ENCODE results near the gene SYNE1. TPM values are rescaled to one million over a fixed set of nuclear protein-coding genes. Genes with fewer than 3 reads are reported as not detected.
"Not testable (repeated sequence)": the region's sequence is repeated elsewhere in the genome, so short reads cannot be mapped to it uniquely, and the experiment has no call there.

Gene SYNE1
- total and polyA plus RNA-seq, 10 of the 15 experiments (the other 5 are each of a cell fraction or from before 2014, with no cell fraction given) = 2.3 to 28.7 (median 14.1) TPM

DNA sequence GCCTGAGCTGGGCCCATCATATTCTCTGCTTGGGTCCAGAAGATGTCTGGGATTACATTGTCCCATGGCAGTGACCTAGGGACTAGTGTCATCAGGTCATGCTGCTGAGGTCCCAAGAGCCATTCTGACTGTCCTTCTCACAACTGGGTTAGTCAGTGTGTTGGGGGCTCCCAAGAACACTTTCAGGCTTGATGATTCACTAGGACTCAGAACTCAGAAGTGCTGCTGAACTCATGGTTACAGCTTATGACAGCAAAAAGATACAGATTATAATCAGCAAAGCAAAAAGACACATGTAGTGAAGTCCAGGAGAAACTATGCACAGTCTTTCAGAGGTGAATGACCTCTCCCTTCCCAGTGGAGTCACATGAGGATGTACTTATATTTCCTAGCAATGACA is 107.8 kb downstream of the SYNE1 start:
- ATAC-seq (no peak), FAIRE-seq (no peak), DNase-seq (ENCODE audit: low read depth, low spot score) (no peak)
- ChIA-PET POLR2A (no interaction called here), SMC1A (ENCODE audit: uncharacterized antibody, unreplicated experiment) (no interaction called here), CTCF (interaction anchor here (0.7 kb wide), 1 partner anchor 854 kb away, joined by 3 read pairs; no protein-coding TSS in a partner anchor), RAD21 (ENCODE audit: unreplicated experiment) (no interaction called here)
- no TSS peak for BruUV-seq (replicated peaks)
- H3K9ac ChIP-seq (ENCODE audit: control insufficient read depth, insufficient read depth, low read length) = no peak overlapping the region
- H3K4me1 ChIP-seq (ENCODE audit: control insufficient read depth, insufficient read depth, low read length) = no peaks in the 10 kb centered on the region
- TF ChIP-seq ZNF384 (IDR thresholded peaks at IDR 0.05; ENCODE audit: borderline replicate concordance, low read depth, low read length) (no peak), TAF1 (IDR thresholded peaks at IDR 0.05; ENCODE audit: borderline replicate concordance, low read depth, low read length) (no peak), NR2C1 (IDR thresholded peaks at IDR 0.05) (no peak), E4F1 (IDR thresholded peaks at IDR 0.05; ENCODE audit: borderline replicate concordance, partially characterized antibody) (no peak), RELA (IDR thresholded peaks at IDR 0.05; ENCODE audit: borderline replicate concordance, partially characterized antibody) (no peak), YY1 (IDR thresholded peaks at IDR 0.05; ENCODE audit: low read depth, low read length) (no peak)
- in situ Hi-C loops (cut with MboI) = no loop called here
- no peaks in the 10 kb centered on the region for H3K9me3 ChIP-seq (replicated peaks; ENCODE audit: control insufficient read depth, insufficient read depth, low read length)
- no peak overlapping the region for H3K27ac ChIP-seq (ENCODE audit: control insufficient read depth, insufficient read depth)
- no peaks in the 10 kb centered on the region for H4K20me1 ChIP-seq (ENCODE audit: control insufficient read depth, insufficient read depth)
- intact Hi-C loops (cut with micrococcal nuclease; ENCODE audit: unreplicated experiment) = no loop called here
- no peak overlapping the region for H2AFZ ChIP-seq (ENCODE audit: control insufficient read depth, low read depth, low read length)
- H3K36me3 ChIP-seq (ENCODE audit: control insufficient read depth in 2 of 2, insufficient read depth in 2 of 2, low read length in 1 of 2) = no peaks in the 10 kb centered on the region
- no peaks in the 10 kb centered on the region for H3K79me2 ChIP-seq (ENCODE audit: control insufficient read depth, insufficient read depth, low read length)
- H3K4me2 ChIP-seq (ENCODE audit: control insufficient read depth, insufficient read depth) = no peak overlapping the region
- H3K27me3 ChIP-seq (replicated peaks in 1 of 2; ENCODE audit: control insufficient read depth in 2 of 2, insufficient read depth in 2 of 2, low read length in 1 of 2) = no peaks in the 10 kb centered on the region
- H3K4me3 ChIP-seq = no peak overlapping the region

DNA sequence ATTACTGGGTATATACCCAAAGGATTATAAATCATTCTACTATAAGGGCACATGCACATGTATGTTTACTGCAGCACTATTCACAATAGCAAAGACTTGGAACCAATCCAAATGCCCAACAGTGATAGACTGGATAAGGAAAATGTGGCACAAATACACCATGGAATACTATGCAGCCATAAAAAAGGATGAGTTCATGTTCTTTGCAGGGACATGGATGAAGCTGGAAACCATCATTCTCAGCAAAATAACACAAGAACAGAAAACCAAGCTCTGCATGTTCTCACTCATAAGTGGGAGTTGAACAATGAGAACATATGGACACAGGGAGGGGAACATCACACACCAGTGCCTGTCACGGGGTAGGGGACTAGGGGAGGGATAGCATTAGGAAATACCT is 123.0 kb downstream of the SYNE1 start:
- H3K9me3 ChIP-seq (replicated peaks; ENCODE audit: control insufficient read depth, insufficient read depth, low read length); POLR2A ChIA-PET; FAIRE-seq; in situ Hi-C loops (cut with MboI); H4K20me1 ChIP-seq (ENCODE audit: control insufficient read depth, insufficient read depth); H3K4me3 ChIP-seq; DNase-seq (ENCODE audit: low read depth, low spot score); H3K4me1 ChIP-seq (ENCODE audit: control insufficient read depth, insufficient read depth, low read length); RAD21 ChIA-PET (ENCODE audit: unreplicated experiment); H3K9ac ChIP-seq (ENCODE audit: control insufficient read depth, insufficient read depth, low read length); CTCF ChIA-PET; ATAC-seq; H3K27me3 ChIP-seq (replicated peaks in 1 of 2; ENCODE audit: control insufficient read depth in 2 of 2, insufficient read depth in 2 of 2, low read length in 1 of 2); H3K79me2 ChIP-seq (ENCODE audit: control insufficient read depth, insufficient read depth, low read length); H3K27ac ChIP-seq (ENCODE audit: control insufficient read depth, insufficient read depth); BruUV-seq (replicated peaks); H3K4me2 ChIP-seq (ENCODE audit: control insufficient read depth, insufficient read depth); H2AFZ ChIP-seq (ENCODE audit: control insufficient read depth, low read depth, low read length); H3K36me3 ChIP-seq (ENCODE audit: control insufficient read depth in 2 of 2, insufficient read depth in 2 of 2, low read length in 1 of 2): not testable (repeated sequence)
- 0% methylated on average over 1 of the region's 1 CpG for WGBS (ENCODE audit: insufficient coverage, insufficient replicate concordance, low lambda C conversion rate, missing lambda C conversion rate)
- intact Hi-C loops (cut with micrococcal nuclease; ENCODE audit: unreplicated experiment) = loop anchor here (5.0 kb wide), 1 partner anchor 313 kb away; no protein-coding TSS in a partner anchor
- SMC1A ChIA-PET (ENCODE audit: uncharacterized antibody, unreplicated experiment) = interaction anchor here (2.1 kb wide), 1 partner anchor 8 kb away, joined by 5 read pairs; no protein-coding TSS in a partner anchor
